WTC11 (cell line): ENCODE measurements around the gene CELF4.

ENCODE experiments used
- ATF3 ChIP-seq: sonication (generic); formaldehyde crosslinking; conservative IDR thresholded peaks from 2 replicates; pipeline ENCODE4 v1.8.1; 2022; ENCODE audit warnings: mild to moderate bottlenecking, missing genetic modification reagents
- CTCF ChIP-seq: fragments of 200-600 bp; IDR thresholded peaks from 2 replicates; pipeline ENCODE4 v1.8.0; 2022; ENCODE audit warnings: antibody characterized with exemption
- NR2C2 ChIP-seq: sonication (generic); formaldehyde crosslinking; IDR thresholded peaks from 2 replicates; pipeline ENCODE4 v1.8.0; 2022; ENCODE audit warnings: mild to moderate bottlenecking, missing genetic modification reagents
- SP1 ChIP-seq: sonication (generic); formaldehyde crosslinking; conservative IDR thresholded peaks from 2 replicates; pipeline ENCODE4 v1.8.1; 2022; ENCODE audit warnings: missing genetic modification reagents
- TF ChIP-seq, protein P1 (sequence below): sonication (generic); formaldehyde crosslinking; IDR thresholded peaks from 2 replicates; pipeline ENCODE4 v1.8.0; 2022; ENCODE audit warnings: mild to moderate bottlenecking, missing genetic modification reagents

GRCh38 chr18:37493352-37493935 is 72.2 kb downstream of the CELF4 start:
- TF ChIP-seq, protein P1, sequence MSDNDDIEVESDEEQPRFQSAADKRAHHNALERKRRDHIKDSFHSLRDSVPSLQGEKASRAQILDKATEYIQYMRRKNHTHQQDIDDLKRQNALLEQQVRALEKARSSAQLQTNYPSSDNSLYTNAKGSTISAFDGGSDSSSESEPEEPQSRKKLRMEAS (CRISPR knock-in tag): no peak
- TF ChIP-seq NR2C2 (CRISPR knock-in tag) (no peak), CTCF (no peak), SP1 (CRISPR knock-in tag) (no peak), ATF3 (CRISPR knock-in tag) (no peak)
